HCT116 (cell line): ENCODE data around the gene PCBP3. TPM values are rescaled to one million over a fixed set of nuclear protein-coding genes. Genes with fewer than 3 reads are reported as not detected.

ENCODE experiments used
- ATAC-seq: fragments of 200-7000 bp; cut with Tn5 transposase; 2 replicates; pipeline ENCODE4 v1.9.1; 2020; ENCODE audit warnings: mild to moderate bottlenecking, moderate library complexity
- BruUV-seq: library from RNA; stranded (reverse); fragments of 400-500 nt; replicated peaks from 2 replicates; lab custom pipeline; 2021; lab: Mats Ljungman, UMichigan
- CTCF ChIA-PET: fragments of 300-600 bp; sonication (Branson Sonifier 250); formaldehyde crosslinking; loops from one replicate; lab custom pipeline; 2021; ENCODE audit warnings: antibody characterized with exemption; lab: Charles Lee
- POLR2A ChIA-PET: fragments of 300-600, 350-600 bp; sonication (Branson Sonifier 250); formaldehyde crosslinking; loops from one replicate; lab custom pipeline; 2021; ENCODE audit warnings: antibody characterized with exemption; lab: Charles Lee
- RAD21 ChIA-PET, 2 experiments: fragments of 300-600 bp; sonication (Branson Sonifier 250); formaldehyde crosslinking; loops; one replicate each; lab custom pipeline; 2023; ENCODE audit warnings: low total read pairs in 2 of 2; ENCODE audit not compliant: uncharacterized antibody in 2 of 2, unreplicated experiment in 2 of 2, low non-redundant PET in 1 of 2; lab: Charles Lee
- DNase-seq: peaks from one replicate; pipeline ENCODE4 v3.0.0-alpha.2; 2010; ENCODE audit warnings: low read depth, low spot score
- H2AFZ ChIP-seq: fragments of 200-600 bp; shearing (Covaris generic), sonication (generic); 2 replicates; pipeline ENCODE4 v1.6.1; 2017; ENCODE audit warnings: low read depth, mixed run types, mixed read lengths, antibody characterized with exemption, low read length; ENCODE audit not compliant: poor library complexity, severe bottlenecking
- H3K27ac ChIP-seq: 2 replicates; pipeline ENCODE4 v1.5.1; 2012; ENCODE audit warnings: low read depth, low read length
- H3K27me3 ChIP-seq: fragments of 200-600 bp; sonication (generic); 2 replicates; pipeline ENCODE4 v1.6.1; 2016; ENCODE audit warnings: mixed run types, low read length, mixed read lengths; ENCODE audit not compliant: insufficient read depth
- H3K36me3 ChIP-seq, 2 experiments: fragments of 200-500 bp in 1 of 2; fragments of 200-600 bp in 1 of 2; sonication (Bioruptor generic) in 1 of 2; sonication (generic) in 1 of 2; 2 replicates each; pipeline versions ENCODE4 v1.5.1 to v1.6.1; 2014 to 2016; ENCODE audit warnings: low read length in 2 of 2, inconsistent platforms in 1 of 2, mixed read lengths in 1 of 2, mixed run types in 1 of 2; ENCODE audit not compliant: insufficient read depth in 2 of 2, control insufficient read depth in 1 of 2
- H3K4me1 ChIP-seq, 2 experiments: fragments of 200-600 bp in 1 of 2; sonication (generic) in 1 of 2; 2 replicates each; pipeline versions ENCODE4 v1.5.1 to v1.6.1; 2012 to 2017; ENCODE audit warnings: low read length in 2 of 2, inconsistent platforms in 1 of 2, mild to moderate bottlenecking in 1 of 2, mixed read lengths in 1 of 2, mixed run types in 1 of 2, moderate library complexity in 1 of 2; ENCODE audit not compliant: insufficient read depth in 2 of 2, control insufficient read depth in 1 of 2
- H3K4me2 ChIP-seq: fragments of 200-600 bp; sonication (generic); 2 replicates; pipeline ENCODE4 v1.6.1; 2017; ENCODE audit warnings: mixed run types, low read length, mixed read lengths
- H3K4me3 ChIP-seq, 2 experiments: fragments of 200-600 bp in 1 of 2; sonication (generic) in 1 of 2; replicated peaks in 1 of 2; 2 replicates each; pipeline ENCODE4 v1.5.1; 2011 to 2016; ENCODE audit warnings: low read length in 2 of 2, control low read depth in 1 of 2, low read depth in 1 of 2, mild to moderate bottlenecking in 1 of 2, mixed read lengths in 1 of 2, mixed run types in 1 of 2
- H3K79me2 ChIP-seq: fragments of 200-600 bp; sonication (generic); 2 replicates; pipeline ENCODE4 v1.6.1; 2017; ENCODE audit warnings: mild to moderate bottlenecking, mixed run types, low read length, moderate library complexity, mixed read lengths; ENCODE audit not compliant: insufficient read depth
- H3K9ac ChIP-seq: fragments of 200-600 bp; sonication (generic); 2 replicates; pipeline ENCODE4 v1.6.1; 2016; ENCODE audit warnings: low read length, mixed read lengths
- H3K9me2 ChIP-seq: fragments of 200-600 bp; sonication (generic), shearing (Covaris generic); 2 replicates; pipeline ENCODE4 v1.6.1; 2017; ENCODE audit warnings: mixed run types, mild to moderate bottlenecking, moderate library complexity; ENCODE audit not compliant: insufficient read depth
- H3K9me3 ChIP-seq, 2 experiments: fragments of 200-500 bp in 1 of 2; fragments of 200-600 bp in 1 of 2; sonication (Bioruptor generic) in 1 of 2; sonication (generic) in 1 of 2; 2 replicates each; pipeline ENCODE4 v1.6.1; 2014 to 2017; ENCODE audit warnings: low read length in 2 of 2, mixed read lengths in 2 of 2, inconsistent platforms in 1 of 2, low read depth in 1 of 2, mild to moderate bottlenecking in 1 of 2, mixed run types in 1 of 2, moderate library complexity in 1 of 2; ENCODE audit not compliant: control insufficient read depth in 1 of 2, insufficient read depth in 1 of 2
- H4K20me1 ChIP-seq: fragments of 200-600 bp; sonication (generic), shearing (Covaris generic); 2 replicates; pipeline ENCODE4 v1.6.1; 2017; ENCODE audit warnings: mixed run types, mild to moderate bottlenecking, moderate library complexity; ENCODE audit not compliant: insufficient read depth
- CBX3 ChIP-seq: IDR thresholded peaks from 2 replicates; pipeline ENCODE4 v1.6.1; 2012; ENCODE audit warnings: low read depth
- EGR1 ChIP-seq: IDR thresholded peaks from 2 replicates; pipeline ENCODE4 v1.6.1; 2012; ENCODE audit warnings: low read depth
- POLR2A ChIP-seq: IDR thresholded peaks from 2 replicates; pipeline ENCODE4 v1.7.0; 2011; ENCODE audit warnings: borderline replicate concordance; ENCODE audit not compliant: insufficient read depth, insufficient read length; ENCODE audit errors: extremely low read depth
- SIN3A ChIP-seq: IDR thresholded peaks from 2 replicates; pipeline ENCODE4 v1.6.1; 2012; ENCODE audit warnings: low read depth
- SRF ChIP-seq: IDR thresholded peaks from 2 replicates; pipeline ENCODE4 v1.6.1; 2012; ENCODE audit warnings: low read depth
- YY1 ChIP-seq: IDR thresholded peaks from 2 replicates; pipeline ENCODE4 v1.6.1; 2011; ENCODE audit warnings: low read length, low read depth, moderate library complexity, mild to moderate bottlenecking; ENCODE audit not compliant: insufficient replicate concordance; ENCODE audit errors: extremely low read depth
- ZFX ChIP-seq: fragments of 450-650 bp; IDR thresholded peaks from 2 replicates; pipeline ENCODE4 v1.6.1; 2017
- intact Hi-C: fragments of 100-400 bp; cut with micrococcal nuclease; formaldehyde crosslinking; loops from 2 replicates; pipeline ENCODE4 v1.10.0; 2022
- total RNA-seq: library from RNA; stranded (reverse); gene quantifications from one replicate; pipeline ENCODE4 v1.2.1, GENCODE V29; 2021; ENCODE audit not compliant: unreplicated experiment
- TF ChIP-seq, protein P1 (sequence below): IDR thresholded peaks from 2 replicates; pipeline ENCODE4 v1.6.1; 2012
- TF ChIP-seq, protein P2 (sequence below): IDR thresholded peaks from 2 replicates; pipeline ENCODE4 v1.6.1; 2012

Gene PCBP3
- total RNA-seq, 1 experiment from 2014 or later = 3.1 TPM

DNA sequence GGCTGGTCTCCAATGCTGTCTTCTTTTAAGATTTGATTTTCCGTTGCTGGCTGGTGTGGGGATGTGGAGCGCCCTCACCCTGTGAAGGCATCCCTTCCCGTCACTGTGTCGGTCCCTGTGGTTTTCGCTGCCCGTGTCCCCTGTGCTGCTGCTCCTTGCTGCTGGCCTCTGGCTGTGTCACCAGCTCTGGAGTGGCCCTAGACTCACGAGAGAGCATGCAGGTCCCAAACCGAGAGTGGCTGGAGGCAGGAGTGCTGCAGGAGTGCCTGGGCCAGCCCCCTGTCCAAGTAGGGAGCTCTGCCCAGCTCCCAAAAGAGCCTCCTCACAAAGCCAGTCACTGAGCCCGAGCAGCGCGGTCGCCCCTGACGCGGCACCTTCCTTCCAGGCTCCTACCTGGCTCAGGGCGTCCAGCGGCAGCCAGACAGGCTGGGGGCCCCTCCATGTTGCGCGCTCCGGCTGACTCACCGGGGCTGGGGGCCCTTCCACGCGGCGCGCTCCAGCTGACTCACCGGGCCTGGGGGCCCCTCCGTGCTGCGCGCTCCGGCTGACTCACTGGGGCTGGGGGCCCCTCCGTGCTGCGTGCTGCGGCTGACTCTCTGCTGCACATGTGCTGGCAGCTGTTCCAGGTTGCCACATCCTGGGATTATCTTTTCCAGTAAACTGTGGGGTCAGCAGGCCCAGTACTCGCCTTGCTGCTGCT is 231.3 kb downstream of the PCBP3 start:
- no TSS peak for BruUV-seq
- Histone ChIP-seq H3K9ac (no peak overlapping the region), H3K79me2 (no peaks in the 10 kb centered on the region), H3K4me3 (no peak overlapping the region), H2AFZ (no peak overlapping the region), H3K4me1 (no peaks in the 10 kb centered on the region), H3K9me2 (no peaks in the 10 kb centered on the region), H3K9me3 (no peaks in the 10 kb centered on the region), H4K20me1 (no peaks in the 10 kb centered on the region), H3K4me2 (no peak overlapping the region), H3K27me3 (no peaks in the 10 kb centered on the region), H3K36me3 (no peaks in the 10 kb centered on the region)
- RAD21 ChIA-PET = no interaction called here
- ATAC-seq = no peak
- DNase-seq = no peak
- intact Hi-C loops = no loop called here
- POLR2A ChIA-PET = no interaction called here
- CTCF ChIA-PET = no interaction called here
- TF ChIP-seq, protein P1, sequence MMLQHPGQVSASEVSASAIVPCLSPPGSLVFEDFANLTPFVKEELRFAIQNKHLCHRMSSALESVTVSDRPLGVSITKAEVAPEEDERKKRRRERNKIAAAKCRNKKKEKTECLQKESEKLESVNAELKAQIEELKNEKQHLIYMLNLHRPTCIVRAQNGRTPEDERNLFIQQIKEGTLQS = no peak
- TF ChIP-seq ZFX (no peak; the same call in 1 of the 2 replicates), POLR2A (no peak), SIN3A (no peak), SRF (no peak), CBX3 (no peak), EGR1 (no peak)
- TF ChIP-seq, protein P2, sequence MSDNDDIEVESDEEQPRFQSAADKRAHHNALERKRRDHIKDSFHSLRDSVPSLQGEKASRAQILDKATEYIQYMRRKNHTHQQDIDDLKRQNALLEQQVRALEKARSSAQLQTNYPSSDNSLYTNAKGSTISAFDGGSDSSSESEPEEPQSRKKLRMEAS = no peak
- TF ChIP-seq, all 23 proteins: peak for 0
- no peak overlapping the region for H3K27ac ChIP-seq

DNA sequence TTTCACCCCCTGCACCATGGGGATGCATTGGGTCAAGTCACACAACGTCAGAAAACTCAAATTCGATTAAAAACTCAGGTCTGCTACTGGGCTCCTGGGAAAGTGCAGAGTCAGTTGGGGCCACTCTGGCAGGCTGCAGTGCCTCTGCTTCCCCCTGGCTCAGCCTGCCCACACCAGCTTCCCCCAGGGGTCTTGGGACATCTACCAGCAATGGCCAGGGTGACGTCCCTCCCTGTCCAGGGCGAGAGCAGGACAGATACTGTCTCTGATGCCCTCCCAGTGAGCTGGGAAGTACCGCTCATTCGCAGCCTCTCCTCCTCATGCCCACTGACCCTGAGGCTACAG is 231.9 kb downstream of the PCBP3 start:
- Histone ChIP-seq H3K27ac (no peak overlapping the region), H2AFZ (no peak overlapping the region), H3K4me1 (peaks cover 0 to 3% of the 10 kb centered on the region in 2 experiments; a peak in 2 of 4 replicates), H3K4me3 (no peak overlapping the region), H3K9me3 (no peaks in the 10 kb centered on the region), H3K9me2 (no peaks in the 10 kb centered on the region), H3K36me3 (no peaks in the 10 kb centered on the region), H3K9ac (no peak overlapping the region), H3K27me3 (no peaks in the 10 kb centered on the region), H4K20me1 (no peaks in the 10 kb centered on the region), H3K4me2 (no peak overlapping the region), H3K79me2 (no peaks in the 10 kb centered on the region)
- no peak for TF ChIP-seq SRF
- TF ChIP-seq YY1 = no peak
- no TSS peak for BruUV-seq
- ChIA-PET CTCF (no interaction called here), RAD21 (no interaction called here), POLR2A (no interaction called here)
- DNase-seq (no peak), ATAC-seq (no peak)
- intact Hi-C loops = no loop called here
